ACHN (cell line): ENCODE measurements around the gene SERHL2.
"Not testable (repeated sequence)": the region's sequence is repeated elsewhere in the genome, so short reads cannot be mapped to it uniquely, and the experiment has no call there.

Experiments
- DNase-seq: peaks from one replicate; pipeline ENCODE4 v3.0.0-alpha.2; 2015
- in situ Hi-C: cut with HindIII; loops from 2 replicates; pipeline ENCODE4 v1.10.0; 2017; ENCODE audit warnings: low sequenced_read_pairs, low pct_ligation_motif_present, low pct_unique_long_range_greater_than_20kb

The SERHL2 gene

GRCh38 chr22:42553475-42554361 lies at the start of gene SERHL2:
Gene SERHL2, plus strand, starts transcription at chr22:42553956. Its CDS starts 65 bp downstream, at chr22:42554021.
- DNase-seq = peak; percentile 76
- in situ Hi-C loops = no loop called here

GRCh38 chr22:42508327-42508974 lies 45.3 kb upstream of the SERHL2 start:
- DNase-seq, in situ Hi-C loops: not testable (repeated sequence)

GRCh38 chr22:42508975-42509364 lies 44.8 kb upstream of the SERHL2 start:
- in situ Hi-C loops = not testable (repeated sequence)

GRCh38 chr22:42509548-42509947 lies 44.2 kb upstream of the SERHL2 start:
- in situ Hi-C loops = no loop called here
- DNase-seq = no peak

More at GRCh38 chr22:42508975-42509364, 44.8 kb upstream of the SERHL2 start:
- DNase-seq = not testable (repeated sequence)

- in situ Hi-C loops = no loop called here
- DNase-seq = no peak
These were observed 42.3 kb upstream of the SERHL2 start for GRCh38 chr22:42511401-42511891.

GRCh38 chr22:42512273-42512990 lies 41.3 kb upstream of the SERHL2 start:
- peak; percentile 44 for DNase-seq

GRCh38 chr22:42514331-42514730 lies 39.4 kb upstream of the SERHL2 start:
- in situ Hi-C loops, DNase-seq: not testable (repeated sequence)

More at GRCh38 chr22:42512273-42512990, 41.3 kb upstream of the SERHL2 start:
- in situ Hi-C loops = not testable (repeated sequence)

GRCh38 chr22:42515304-42515703 lies 38.5 kb upstream of the SERHL2 start:
- DNase-seq, in situ Hi-C loops: not testable (repeated sequence)

GRCh38 chr22:42515896-42516295 lies 37.9 kb upstream of the SERHL2 start:
- no peak for DNase-seq
- in situ Hi-C loops = no loop called here

GRCh38 chr22:42517103-42517502 lies 36.7 kb upstream of the SERHL2 start:
- DNase-seq, in situ Hi-C loops: not testable (repeated sequence)

- DNase-seq, in situ Hi-C loops: not testable (repeated sequence)
These were observed 34.9 kb upstream of the SERHL2 start for GRCh38 chr22:42518638-42519524.

GRCh38 chr22:42519525-42520401 lies 34.0 kb upstream of the SERHL2 start, which contains the start of gene RRP7A:
Gene RRP7A, minus strand, starts transcription at chr22:42519796. Its CDS starts 10 bp downstream, at chr22:42519786.
- peak; percentile 68 for DNase-seq
- in situ Hi-C loops = no loop called here

- in situ Hi-C loops = no loop called here
- DNase-seq = no peak
These were observed 32.6 kb upstream of the SERHL2 start for GRCh38 chr22:42521228-42521546.

- no peak for DNase-seq
- in situ Hi-C loops = no loop called here
These were observed 31.2 kb upstream of the SERHL2 start for GRCh38 chr22:42522546-42522945.

GRCh38 chr22:42528591-42529307 lies 25.0 kb upstream of the SERHL2 start:
- no peak for DNase-seq
- in situ Hi-C loops = no loop called here

GRCh38 chr22:42529435-42529834 lies 24.3 kb upstream of the SERHL2 start:
- in situ Hi-C loops, DNase-seq: not testable (repeated sequence)
